Stimulated activated CD8-positive, alpha-beta memory T cell treated with anti-CD3 and anti-CD28 coated beads, Interleukin-4, amount 100 ng/mL, for 24 hours (primary cell): ENCODE results near the gene AGBL1.
"Not testable (repeated sequence)": the region's sequence is repeated elsewhere in the genome, so short reads cannot be mapped to it uniquely, and the experiment has no call there.

Experiments
- DNase-seq: peaks from one replicate; pipeline ENCODE4 v3.0.0-alpha.2; 2020; ENCODE audit warnings: low read depth

The AGBL1 gene

GRCh38 chr15:86399041-86399954 lies 319.6 kb downstream of the AGBL1 start:
- DNase-seq: no peak

GRCh38 chr15:86403221-86403620 lies 323.6 kb downstream of the AGBL1 start:
- DNase-seq: no peak

GRCh38 chr15:86403914-86404583 lies 324.4 kb downstream of the AGBL1 start:
- no peak for DNase-seq

GRCh38 chr15:86408261-86408660 lies 328.6 kb downstream of the AGBL1 start:
- DNase-seq: no peak

- no peak for DNase-seq
These were observed 332.2 kb downstream of the AGBL1 start for GRCh38 chr15:86411916-86412315.

GRCh38 chr15:86413191-86413590 lies 333.5 kb downstream of the AGBL1 start:
- no peak for DNase-seq

GRCh38 chr15:86425746-86426145 lies 346.1 kb downstream of the AGBL1 start:
- no peak for DNase-seq

GRCh38 chr15:86432861-86433260 lies 353.2 kb downstream of the AGBL1 start:
- no peak for DNase-seq

GRCh38 chr15:86433983-86434382 lies 354.3 kb downstream of the AGBL1 start:
- DNase-seq: no peak

GRCh38 chr15:86439614-86440013 lies 359.9 kb downstream of the AGBL1 start:
- no peak for DNase-seq

GRCh38 chr15:86444527-86444926 lies 364.9 kb downstream of the AGBL1 start:
- DNase-seq: no peak

- no peak for DNase-seq
These were observed 366.0 kb downstream of the AGBL1 start for GRCh38 chr15:86445579-86446252.

- no peak for DNase-seq
These were observed 366.6 kb downstream of the AGBL1 start for GRCh38 chr15:86446253-86446640.

- DNase-seq: not testable (repeated sequence)
These were observed 385.9 kb downstream of the AGBL1 start for GRCh38 chr15:86465470-86466039.

- DNase-seq: no peak
These were observed 402.0 kb downstream of the AGBL1 start for GRCh38 chr15:86481720-86482119.

GRCh38 chr15:86483936-86484335 lies 404.3 kb downstream of the AGBL1 start:
- no peak for DNase-seq

- no peak for DNase-seq
These were observed 408.4 kb downstream of the AGBL1 start for GRCh38 chr15:86488046-86488445.

- no peak for DNase-seq
These were observed 410.3 kb downstream of the AGBL1 start for GRCh38 chr15:86489981-86490380.

- DNase-seq: no peak
These were observed 411.4 kb downstream of the AGBL1 start for GRCh38 chr15:86491118-86491517.

- DNase-seq: no peak
These were observed 414.2 kb downstream of the AGBL1 start for GRCh38 chr15:86493884-86494283.

GRCh38 chr15:86494475-86494874 lies 414.8 kb downstream of the AGBL1 start:
- no peak for DNase-seq

- DNase-seq: no peak
These were observed 422.6 kb downstream of the AGBL1 start for GRCh38 chr15:86502301-86502700.
